ENCODE results near the gene NISCH. TPM values are rescaled to one million over a fixed set of nuclear protein-coding genes. Genes with fewer than 3 reads are reported as not detected.

Gene NISCH
- total RNA-seq, 1 experiment from 2014 or later = 15.8 TPM

GRCh38 chr3:52435246-52436101 is 19.9 kb upstream of the NISCH start:
- DNase-seq (ENCODE audit: low read depth) = no peak

- no peak for DNase-seq (ENCODE audit: low read depth)
Measured at GRCh38 chr3:52436500-52437149, 18.8 kb upstream of the NISCH start.

GRCh38 chr3:52437326-52438103 is 17.9 kb upstream of the NISCH start:
- no peak for DNase-seq (ENCODE audit: low read depth)

- DNase-seq (ENCODE audit: low read depth) = no peak
Measured at GRCh38 chr3:52438104-52438376, 17.4 kb upstream of the NISCH start.

GRCh38 chr3:52438579-52439425 is 16.6 kb upstream of the NISCH start:
- no peak for DNase-seq (ENCODE audit: low read depth)

- no peak for DNase-seq (ENCODE audit: low read depth)
Measured at GRCh38 chr3:52439426-52440248, 15.8 kb upstream of the NISCH start.

- DNase-seq (ENCODE audit: low read depth) = no peak
Measured at GRCh38 chr3:52440249-52440551, 15.2 kb upstream of the NISCH start.

GRCh38 chr3:52440671-52441070 is 14.7 kb upstream of the NISCH start:
- no peak for DNase-seq (ENCODE audit: low read depth)

- no peak for DNase-seq (ENCODE audit: low read depth)
Measured at GRCh38 chr3:52441091-52441771, 14.2 kb upstream of the NISCH start.

- no peak for DNase-seq (ENCODE audit: low read depth)
Measured at GRCh38 chr3:52441772-52442332, 13.6 kb upstream of the NISCH start.

GRCh38 chr3:52442409-52443267 is 12.8 kb upstream of the NISCH start:
- DNase-seq (ENCODE audit: low read depth) = no peak

GRCh38 chr3:52443268-52443610 is 12.2 kb upstream of the NISCH start:
- DNase-seq (ENCODE audit: low read depth) = no peak

GRCh38 chr3:52443791-52444687 is 11.4 kb upstream of the NISCH start:
- DNase-seq (ENCODE audit: low read depth) = no peak

- peak; percentile 40 for DNase-seq (ENCODE audit: low read depth)
Measured at GRCh38 chr3:52444860-52445793, 10.3 kb upstream of the NISCH start, which contains the start of gene SEMA3G. TSS of gene SEMA3G (minus strand) at chr3:52445103. CDS start at chr3:52445027, 76 bp downstream.

- peak; percentile 5 for DNase-seq (ENCODE audit: low read depth)
Measured at GRCh38 chr3:52446042-52446441, 9.4 kb upstream of the NISCH start.

- peak; percentile 47 for DNase-seq (ENCODE audit: low read depth)
Measured at GRCh38 chr3:52446631-52447511, 8.5 kb upstream of the NISCH start.

All from M059J (cell line).